Measurements from ENCODE around the gene THRA. TPM values are rescaled to one million over a fixed set of nuclear protein-coding genes. Genes with fewer than 3 reads are reported as not detected.

Gene THRA
- total RNA-seq, 1 experiment from 2014 or later, result 29.3 TPM

DNA sequence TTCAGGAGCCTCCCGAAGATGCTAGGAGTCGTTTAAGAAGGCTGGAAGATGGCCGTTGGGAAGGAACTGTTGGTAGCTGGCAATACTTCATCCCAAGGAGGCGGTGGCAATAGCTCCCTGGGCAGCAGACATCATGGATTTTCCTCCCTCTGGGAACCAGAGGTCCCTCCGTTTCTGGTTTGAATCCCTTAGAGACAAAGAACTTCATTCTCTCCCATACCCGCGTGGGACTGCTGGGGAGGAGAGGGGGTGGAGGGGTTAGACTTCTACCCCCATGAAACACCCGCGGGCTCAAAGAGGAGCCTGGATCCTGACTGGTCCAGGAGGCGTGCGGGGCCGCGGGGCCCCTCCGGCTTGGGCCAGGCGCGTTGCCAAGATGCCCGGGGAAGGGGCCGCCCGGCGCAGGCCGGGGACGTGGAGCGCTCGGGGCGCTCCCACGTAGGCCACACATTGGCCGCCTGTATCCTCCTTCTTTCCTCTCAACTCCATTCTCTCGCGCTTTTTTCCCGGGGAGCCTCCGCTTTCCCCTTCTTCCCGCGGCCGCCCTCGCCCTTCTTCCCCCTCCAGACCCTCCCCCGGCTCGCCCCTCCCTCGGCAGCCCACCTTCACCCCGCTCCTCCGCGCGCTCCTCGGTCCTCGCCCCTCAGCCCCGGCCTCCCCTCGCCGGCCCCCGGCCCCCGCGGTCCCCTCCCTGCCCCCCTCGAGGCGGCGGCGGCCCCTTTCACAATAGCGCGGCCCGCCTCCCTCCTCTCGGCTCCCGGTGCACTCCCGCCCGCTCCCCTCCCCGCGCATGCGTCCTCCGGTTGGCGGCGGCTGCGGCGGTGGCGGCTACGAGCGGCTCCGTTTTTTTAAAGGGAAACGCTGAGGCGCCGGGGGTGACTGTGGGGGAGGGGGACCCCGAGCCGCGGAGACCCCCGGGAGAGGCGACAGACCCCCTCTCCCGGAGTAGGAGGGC lies 58.7 kb downstream of the THRA start, which contains the start of gene MSL1:
TSS of gene MSL1 (plus strand) at position 791 of the 955 bp plus-strand sequence. CDS start 642 bp downstream, outside the sequence.
- CTCF ChIA-PET, result interaction anchor here (0.6 to 4.5 kb wide), 10 partner anchors 8 to 565 kb away, joined by 3 to 63 read pairs (median 3); partner anchors contain the start of gene NR1D1
- TF ChIP-seq, protein P1, sequence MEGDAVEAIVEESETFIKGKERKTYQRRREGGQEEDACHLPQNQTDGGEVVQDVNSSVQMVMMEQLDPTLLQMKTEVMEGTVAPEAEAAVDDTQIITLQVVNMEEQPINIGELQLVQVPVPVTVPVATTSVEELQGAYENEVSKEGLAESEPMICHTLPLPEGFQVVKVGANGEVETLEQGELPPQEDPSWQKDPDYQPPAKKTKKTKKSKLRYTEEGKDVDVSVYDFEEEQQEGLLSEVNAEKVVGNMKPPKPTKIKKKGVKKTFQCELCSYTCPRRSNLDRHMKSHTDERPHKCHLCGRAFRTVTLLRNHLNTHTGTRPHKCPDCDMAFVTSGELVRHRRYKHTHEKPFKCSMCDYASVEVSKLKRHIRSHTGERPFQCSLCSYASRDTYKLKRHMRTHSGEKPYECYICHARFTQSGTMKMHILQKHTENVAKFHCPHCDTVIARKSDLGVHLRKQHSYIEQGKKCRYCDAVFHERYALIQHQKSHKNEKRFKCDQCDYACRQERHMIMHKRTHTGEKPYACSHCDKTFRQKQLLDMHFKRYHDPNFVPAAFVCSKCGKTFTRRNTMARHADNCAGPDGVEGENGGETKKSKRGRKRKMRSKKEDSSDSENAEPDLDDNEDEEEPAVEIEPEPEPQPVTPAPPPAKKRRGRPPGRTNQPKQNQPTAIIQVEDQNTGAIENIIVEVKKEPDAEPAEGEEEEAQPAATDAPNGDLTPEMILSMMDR (IDR thresholded peaks at IDR 0.05; ENCODE audit: insufficient read depth in 1 of 2, low read depth in 1 of 2, low read length in 1 of 2, severe bottlenecking in 1 of 2, unreplicated experiment in 1 of 2), result no peak
- intact Hi-C loops (cut with micrococcal nuclease; ENCODE audit: unreplicated experiment), result loop anchor here (1.0 kb wide), 1 partner anchor 8 kb away; no protein-coding TSS in a partner anchor
- POLR2A ChIA-PET, result interaction anchor here (0.6 to 3.2 kb wide), 7 partner anchors 8 to 108 kb away, joined by 3 to 56 read pairs (median 3); partner anchors contain the start of genes CASC3, NR1D1 and WIPF2
- TSS peak; percentile 59 for BruUV-seq (replicated peaks)
- Mint-ChIP-seq H3K9me3 (ENCODE audit: unreplicated experiment) (no peaks in the 10 kb centered on the region), H3K27me3 (ENCODE audit: insufficient read depth, unreplicated experiment) (no peaks in the 10 kb centered on the region), H3K4me3 (ENCODE audit: unreplicated experiment) (peak within 1 kb of the TSS; percentile 97), H3K27ac (ENCODE audit: unreplicated experiment) (peak within 1 kb of the TSS; percentile 62), H3K36me3 (ENCODE audit: insufficient read depth, unreplicated experiment) (peaks cover 42% of the 10 kb centered on the region), H3K4me1 (ENCODE audit: low read depth, unreplicated experiment) (peaks cover 32% of the 10 kb centered on the region)
- H3K4me1 ChIP-seq, result peaks cover 26% of the 10 kb centered on the region
- DNase-seq, result peak; percentile 85 to 92
- peak within 1 kb of the TSS; percentile 78 for H3K4me3 ChIP-seq (ENCODE audit: low read depth, low read length)
- no peaks in the 10 kb centered on the region for H3K27me3 ChIP-seq (replicated peaks; ENCODE audit: control insufficient read depth, insufficient read depth, low read length)
- no peaks in the 10 kb centered on the region for H3K9me3 ChIP-seq
- H3K36me3 ChIP-seq (ENCODE audit: control insufficient read depth, insufficient read depth, low read length), result peaks cover 3% of the 10 kb centered on the region

DNA sequence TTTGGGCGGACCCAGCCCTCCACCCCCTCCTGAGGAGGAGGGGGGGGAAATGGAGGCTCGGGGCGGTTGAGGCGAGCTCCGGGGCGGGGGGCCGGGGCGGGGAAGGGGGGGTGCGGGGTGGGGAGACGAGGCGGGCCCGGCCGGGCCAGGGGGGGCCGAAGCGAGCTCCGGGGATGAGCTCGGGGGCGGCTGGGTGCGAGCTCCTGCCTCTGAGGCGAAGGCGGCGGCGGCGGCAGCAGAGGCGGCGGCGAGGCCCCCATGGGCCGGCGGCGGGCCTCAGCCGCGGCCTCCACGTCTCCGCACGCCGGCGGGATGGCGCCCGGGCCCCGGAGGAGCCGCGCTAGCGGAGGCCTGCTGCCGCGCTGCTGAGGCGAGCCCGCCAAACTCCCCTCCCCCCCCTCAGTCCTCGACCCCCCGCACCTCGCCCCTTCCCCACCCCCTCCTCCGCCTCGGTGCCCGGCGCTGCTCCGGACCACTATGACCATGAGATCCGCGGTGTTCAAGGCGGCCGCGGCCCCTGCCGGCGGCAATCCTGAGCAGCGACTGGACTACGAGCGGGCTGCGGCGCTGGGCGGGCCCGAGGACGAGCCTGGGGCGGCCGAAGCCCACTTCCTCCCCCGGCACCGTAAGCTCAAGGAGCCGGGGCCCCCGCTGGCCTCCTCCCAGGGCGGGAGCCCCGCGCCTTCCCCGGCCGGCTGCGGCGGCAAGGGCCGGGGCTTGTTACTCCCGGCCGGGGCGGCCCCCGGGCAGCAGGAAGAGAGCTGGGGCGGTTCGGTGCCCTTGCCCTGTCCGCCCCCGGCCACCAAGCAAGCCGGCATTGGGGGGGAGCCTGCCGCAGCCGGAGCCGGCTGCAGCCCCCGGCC lies 59.6 kb downstream of the THRA start:
- peak overlapping the region; percentile 78 for H3K4me3 ChIP-seq (ENCODE audit: low read depth, low read length)
- H3K4me3 Mint-ChIP-seq (ENCODE audit: unreplicated experiment), result peak overlapping the region; percentile 97
- BruUV-seq (replicated peaks), result no TSS peak
- peaks cover 25% of the 10 kb centered on the region for H3K4me1 ChIP-seq
- H3K36me3 Mint-ChIP-seq (ENCODE audit: insufficient read depth, unreplicated experiment), result peaks cover 51% of the 10 kb centered on the region
- ChIA-PET CTCF (interaction anchor here (0.6 to 4.5 kb wide), 6 partner anchors 9 to 51 kb away, joined by 3 to 63 read pairs (median 4); partner anchors contain the start of gene NR1D1), POLR2A (interaction anchor here (0.6 to 3.2 kb wide), 6 partner anchors 9 to 22 kb away, joined by 4 to 56 read pairs (median 8); partner anchors contain the start of genes CASC3 and NR1D1)
- no peaks in the 10 kb centered on the region for H3K27me3 Mint-ChIP-seq (ENCODE audit: insufficient read depth, unreplicated experiment)
- peak; percentile 57 to 70 for DNase-seq
- no peaks in the 10 kb centered on the region for H3K27me3 ChIP-seq (replicated peaks; ENCODE audit: control insufficient read depth, insufficient read depth, low read length)
- no peaks in the 10 kb centered on the region for H3K9me3 Mint-ChIP-seq (ENCODE audit: unreplicated experiment)
- H3K36me3 ChIP-seq (ENCODE audit: control insufficient read depth, insufficient read depth, low read length), result peaks cover 3% of the 10 kb centered on the region
- H3K27ac Mint-ChIP-seq (ENCODE audit: unreplicated experiment), result no peak overlapping the region
- peaks cover 29% of the 10 kb centered on the region for H3K4me1 Mint-ChIP-seq (ENCODE audit: low read depth, unreplicated experiment)
- H3K9me3 ChIP-seq, result no peaks in the 10 kb centered on the region
- TF ChIP-seq, protein P1 (IDR thresholded peaks at IDR 0.05; ENCODE audit: insufficient read depth in 1 of 2, low read depth in 1 of 2, low read length in 1 of 2, severe bottlenecking in 1 of 2, unreplicated experiment in 1 of 2), result peak in 1 of 2 experiments; percentile 26
- intact Hi-C loops (cut with micrococcal nuclease; ENCODE audit: unreplicated experiment), result no loop called here

All from Caco-2 (cell line).